HL-60 (cell line): Measurements from ENCODE around the gene ZG16.
A peak's percentile ranks its signal among the peaks of the same experiment; 100 is the strongest.

Source experiments
- DNase-seq, 2 experiments: peaks; one replicate each; pipeline ENCODE4 v3.0.0-alpha.2; 2010 to 2020; ENCODE audit warnings: low read depth in 1 of 2, low spot score in 1 of 2
- H3K27ac ChIP-seq: fragments of 250-450 bp; sonication (Bioruptor Pico); replicated peaks from 2 replicates; pipeline ENCODE4 v1.5.1; 2020; ENCODE audit warnings: mild to moderate bottlenecking, moderate library complexity
- H3K27me3 ChIP-seq: fragments of 250-450 bp; sonication (Bioruptor Pico); 2 replicates; pipeline ENCODE4 v1.5.1; 2021; ENCODE audit warnings: mild to moderate bottlenecking, moderate library complexity; ENCODE audit not compliant: insufficient read depth, poor library complexity, severe bottlenecking
- H3K4me3 ChIP-seq: replicated peaks from 2 replicates; pipeline ENCODE4 v1.5.1; 2011; ENCODE audit warnings: mild to moderate bottlenecking, control low read depth, low read length; ENCODE audit not compliant: insufficient read depth
- CTCF ChIP-seq: IDR thresholded peaks from one replicate; pipeline ENCODE4 v1.5.1; 2011; ENCODE audit warnings: low read length, control low read depth, inconsistent platforms; ENCODE audit not compliant: insufficient read depth
- GABPA ChIP-seq: IDR thresholded peaks from 2 replicates; pipeline ENCODE4 v1.6.1; 2012; ENCODE audit warnings: low read depth
- POLR2AphosphoS5 ChIP-seq: IDR thresholded peaks from 2 replicates; pipeline ENCODE4 v1.6.1; 2012; ENCODE audit warnings: low read depth
- REST ChIP-seq: IDR thresholded peaks from 2 replicates; pipeline ENCODE4 v1.6.1; 2012; ENCODE audit warnings: low read depth; ENCODE audit not compliant: insufficient replicate concordance
- SPI1 ChIP-seq: IDR thresholded peaks from 2 replicates; pipeline ENCODE4 v1.6.1; 2012; ENCODE audit warnings: low read depth, mild to moderate bottlenecking, borderline replicate concordance

Gene ZG16

GRCh38 chr16:29811896-29812665, 34.0 kb downstream of the ZG16 start, which contains the start of gene PRRT2:
Gene PRRT2 (plus strand): TSS chr16:29812193. CDS start chr16:29813055, 862 bp downstream.
- Histone ChIP-seq H3K27me3 (no peaks in the 10 kb centered on the region), H3K27ac (no peak within 1 kb of the TSS), H3K4me3 (peak within 1 kb of the TSS; percentile 9; the same call in 1 of the 2 replicates)
- DNase-seq = no peak
- TF ChIP-seq GABPA (no peak), SPI1 (no peak), POLR2AphosphoS5 (no peak), CTCF (no peak), REST (no peak)

GRCh38 chr16:29812754-29813643, 34.9 kb downstream of the ZG16 start:
- no peak for DNase-seq
- Histone ChIP-seq H3K4me3 (no peak overlapping the region), H3K27me3 (no peaks in the 10 kb centered on the region), H3K27ac (no peak overlapping the region)
- TF ChIP-seq CTCF = no peak
- no peak for TF ChIP-seq SPI1
- TF ChIP-seq GABPA = no peak
- TF ChIP-seq POLR2AphosphoS5 = no peak
- no peak for TF ChIP-seq REST

GRCh38 chr16:29813644-29814562, 35.8 kb downstream of the ZG16 start:
- no peak overlapping the region for H3K4me3 ChIP-seq
- H3K27ac ChIP-seq = no peak overlapping the region
- no peak for DNase-seq
- H3K27me3 ChIP-seq = no peaks in the 10 kb centered on the region
- no peak for TF ChIP-seq POLR2AphosphoS5
